HepG2 (cell line): Measurements from ENCODE around the gene BORCS5. TPM values are rescaled to one million over a fixed set of nuclear protein-coding genes. Genes with fewer than 3 reads are reported as not detected.
A peak's percentile ranks its signal among the peaks of the same experiment; 100 is the strongest.

Experiments used
- ARID5B ChIP-seq: IDR thresholded peaks from 2 replicates; pipeline ENCODE4 v1.4.0; 2020; ENCODE audit warnings: mild to moderate bottlenecking, missing genetic modification reagents
- BCL6 ChIP-seq: IDR thresholded peaks from 2 replicates; pipeline ENCODE4 v1.6.1; 2016; ENCODE audit warnings: missing genetic modification reagents, missing compliant biosample characterization
- CBX5 ChIP-seq: sonication (generic); formaldehyde crosslinking; IDR thresholded peaks from 2 replicates; pipeline ENCODE4 v1.4.0; 2020; ENCODE audit warnings: missing genetic modification reagents, borderline replicate concordance
- CEBPG ChIP-seq: IDR thresholded peaks from 2 replicates; pipeline ENCODE4 v1.6.1; 2016
- DR1 ChIP-seq: sonication (generic); formaldehyde crosslinking; IDR thresholded peaks from 2 replicates; pipeline ENCODE4 v1.8.0; 2021; ENCODE audit warnings: mild to moderate bottlenecking, missing genetic modification reagents, inconsistent platforms
- ELF1 ChIP-seq: sonication (generic); formaldehyde crosslinking; IDR thresholded peaks from 2 replicates; pipeline ENCODE4 v1.4.0; 2020; ENCODE audit warnings: missing genetic modification reagents
- FOXA3 ChIP-seq: IDR thresholded peaks from 2 replicates; pipeline ENCODE4 v1.6.1; 2016; ENCODE audit warnings: missing genetic modification reagents, missing compliant biosample characterization
- FOXJ3 ChIP-seq: sonication (generic); formaldehyde crosslinking; IDR thresholded peaks from 2 replicates; pipeline ENCODE4 v1.4.0; 2020; ENCODE audit warnings: missing genetic modification reagents, mild to moderate bottlenecking, borderline replicate concordance
- GATAD2A ChIP-seq: IDR thresholded peaks from 2 replicates; pipeline ENCODE4 v1.6.1; 2016
- HDAC2 ChIP-seq: sonication (generic); formaldehyde crosslinking; IDR thresholded peaks from 2 replicates; pipeline ENCODE4 v1.4.0; 2020; ENCODE audit warnings: missing genetic modification reagents
- HMG20A ChIP-seq: IDR thresholded peaks from 2 replicates; pipeline ENCODE4 v1.6.1; 2016; ENCODE audit warnings: borderline replicate concordance
- LCORL ChIP-seq, 2 experiments: fragments of 450-650 bp in 1 of 2; sonication (generic) in 1 of 2; formaldehyde crosslinking in 1 of 2; IDR thresholded peaks; 2 replicates each; pipeline versions ENCODE4 v1.5.0 to v1.6.1; 2017 to 2020; ENCODE audit warnings: antibody characterized with exemption in 1 of 2, missing genetic modification reagents in 1 of 2
- MED13 ChIP-seq: sonication (generic); formaldehyde crosslinking; IDR thresholded peaks from 2 replicates; pipeline ENCODE4 v1.5.0; 2020; ENCODE audit warnings: missing genetic modification reagents
- NFYC ChIP-seq: IDR thresholded peaks from 2 replicates; pipeline ENCODE4 v1.6.1; 2016; ENCODE audit warnings: missing genetic modification reagents, missing compliant biosample characterization
- NR2C2 ChIP-seq: sonication (generic); formaldehyde crosslinking; IDR thresholded peaks from 2 replicates; pipeline ENCODE4 v1.4.0; 2020; ENCODE audit warnings: missing genetic modification reagents, mild to moderate bottlenecking, moderate library complexity, borderline replicate concordance
- NR2F6 ChIP-seq, 2 experiments: IDR thresholded peaks; 2 replicates each; pipeline ENCODE4 v1.6.1; 2016; ENCODE audit warnings: antibody characterized with exemption in 1 of 2, mild to moderate bottlenecking in 1 of 2
- SOX13 ChIP-seq, 3 experiments: fragments of 450-650 bp in 1 of 3; sonication (generic) in 1 of 3; formaldehyde crosslinking in 1 of 3; IDR thresholded peaks in 2 of 3; conservative IDR thresholded peaks in 1 of 3; 2 replicates each; pipeline versions ENCODE4 v1.5.0 to v1.6.1; 2016 to 2020; ENCODE audit warnings: antibody characterized with exemption in 1 of 3, mild to moderate bottlenecking in 1 of 3, missing compliant biosample characterization in 1 of 3, missing genetic modification reagents in 1 of 3, moderate library complexity in 1 of 3
- STAG1 ChIP-seq: sonication (generic); formaldehyde crosslinking; IDR thresholded peaks from 2 replicates; pipeline ENCODE4 v1.4.0; 2020; ENCODE audit warnings: missing genetic modification reagents
- TAF15 ChIP-seq: fragments of 200-400 bp; formaldehyde crosslinking; IDR thresholded peaks from one replicate; pipeline ENCODE4 v1.6.1; 2018; ENCODE audit warnings: mild to moderate bottlenecking, low read depth, low read length; ENCODE audit not compliant: poor library complexity, severe bottlenecking
- TFE3 ChIP-seq: IDR thresholded peaks from 2 replicates; pipeline ENCODE4 v1.6.1; 2016
- ZBTB25 ChIP-seq: IDR thresholded peaks from 2 replicates; pipeline ENCODE4 v1.6.1; 2018; ENCODE audit warnings: missing genetic modification reagents
- ZMYM4 ChIP-seq: sonication (generic); formaldehyde crosslinking; IDR thresholded peaks from 2 replicates; pipeline ENCODE4 v1.8.1; 2023; ENCODE audit warnings: mild to moderate bottlenecking, missing genetic modification reagents
- ZNF292 ChIP-seq: sonication (generic); formaldehyde crosslinking; IDR thresholded peaks from 2 replicates; pipeline ENCODE4 v1.8.1; 2022; ENCODE audit warnings: mild to moderate bottlenecking, low read depth, missing genetic modification reagents, borderline replicate concordance
- ZNF556 ChIP-seq: sonication (generic); formaldehyde crosslinking; IDR thresholded peaks from 2 replicates; pipeline ENCODE4 v1.4.0; 2020; ENCODE audit warnings: mild to moderate bottlenecking, missing genetic modification reagents, borderline replicate concordance
- ZNF660 ChIP-seq: sonication (generic); formaldehyde crosslinking; IDR thresholded peaks from 2 replicates; pipeline ENCODE4 v1.5.1; 2020; ENCODE audit warnings: mild to moderate bottlenecking, low read depth, missing genetic modification reagents, borderline replicate concordance
- polyA plus RNA-seq, 8 experiments: library from polyadenylated mRNA; depleted of rRNA in 3 of 8; stranded (reverse) in 7 of 8; unstranded in 1 of 8; fragments of >200 nt; fragmentation: Illumina TruSeq in 4 of 8; extraction: Trizol in 4 of 8; gene quantifications; 2 replicates each; pipeline versions ENCODE4 v1.2.1 to v1.2.3, GENCODE V29; 2011 to 2016; ENCODE audit warnings: low read depth in 4 of 8, missing spikeins in 1 of 8, mixed read lengths in 1 of 8; ENCODE audit not compliant: insufficient read depth in 1 of 8
- total RNA-seq, 5 experiments: library from RNA; depleted of rRNA; stranded (reverse); fragments of >200 nt; fragmentation: Illumina TruSeq; extraction: Trizol; gene quantifications; 2 replicates each; pipeline ENCODE4 v1.2.3, GENCODE V29; 2016; ENCODE audit warnings: low read depth in 1 of 5

BORCS5 gene
- total and polyA plus RNA-seq, 2 of the 13 experiments (the other 11 are each of a cell fraction or from before 2014, with no cell fraction given), result 3.9 to 4.7 TPM

GRCh38 chr12:12439636-12440035 lies 82.8 kb downstream of the BORCS5 start (continued):
- TF ChIP-seq ARID5B (CRISPR knock-in tag) (peak; percentile 73), CBX5 (0 out of 2 replicates have a peak, but pooled peaks have one; percentile 23), BCL6 (0 out of 2 replicates have a peak, but pooled peaks have one; percentile 29), ZNF556 (CRISPR knock-in tag) (0 out of 2 replicates have a peak, but pooled peaks have one; percentile 32), LCORL (IDR thresholded peaks at IDR 0.05) (0 out of 2 replicates have a peak, but pooled peaks have one; percentile 41), LCORL (CRISPR knock-in tag; IDR thresholded peaks at IDR 0.05) (peak; percentile 76), TFE3 (CRISPR knock-in tag) (0 out of 2 replicates have a peak, but pooled peaks have one; percentile 23), HDAC2 (peak; percentile 34; the same call in 1 of the 2 replicates), MED13 (CRISPR knock-in tag) (peak; percentile 90; the same call in 1 of the 2 replicates), ZBTB25 (no peak), NR2F6 (IDR thresholded peaks at IDR 0.05) (peak; percentile 54), NR2F6 (CRISPR knock-in tag; IDR thresholded peaks at IDR 0.05) (peak; percentile 33; the same call in 1 of the 2 replicates), NFYC (CRISPR knock-in tag) (peak; percentile 69), DR1 (no peak), NR2C2 (CRISPR knock-in tag) (peak; percentile 45; the same call in 1 of the 2 replicates), ELF1 (CRISPR knock-in tag) (0 out of 2 replicates have a peak, but pooled peaks have one; percentile 14), ZNF660 (CRISPR knock-in tag) (no peak), GATAD2A (CRISPR knock-in tag) (peak; percentile 80), CEBPG (CRISPR knock-in tag) (peak; percentile 89), TAF15 (no peak), STAG1 (CRISPR knock-in tag) (no peak), HMG20A (CRISPR knock-in tag) (peak; percentile 65; the same call in 1 of the 2 replicates), SOX13 (IDR thresholded peaks at IDR 0.05) (no peak), SOX13 (CRISPR knock-in tag; conservative IDR thresholded peaks at IDR 0.05 in 1 of 2, IDR thresholded peaks at IDR 0.05 in 1 of 2) (peak in 1 of 2 experiments; percentile 50; a peak in 1 of 4 replicates), ZNF292 (peak; percentile 20; the same call in 1 of the 2 replicates), FOXA3 (CRISPR knock-in tag) (0 out of 2 replicates have a peak, but pooled peaks have one; percentile 37), FOXJ3 (CRISPR knock-in tag) (no peak), ZMYM4 (CRISPR knock-in tag) (no peak)
